ENCODE results near the gene NR5A2. TPM values are rescaled to one million over a fixed set of nuclear protein-coding genes. Genes with fewer than 3 reads are reported as not detected.

Gene NR5A2
- total RNA-seq (2022; extraction: Qiagen RNA extraction): 3.7 to 5.3 TPM (median 5.0 TPM) in 5 replicates

GRCh38 chr1:200027264-200027823 is at the start of gene NR5A2:
TSS of gene NR5A2 (plus strand) at chr1:200027710. CDS start at chr1:200027848, 138 bp downstream.

